K562 (cell line): ENCODE measurements around the gene MTHFD2. TPM values are rescaled to one million over a fixed set of nuclear protein-coding genes. Genes with fewer than 3 reads are reported as not detected.

Source experiments
- ARHGAP35 ChIP-seq: fragments of 450-650 bp; IDR thresholded peaks from 2 replicates; pipeline ENCODE4 v1.6.1; 2018; ENCODE audit not compliant: partially characterized antibody
- DMBX1 ChIP-seq: fragments of 250-450 bp; sonication (Bioruptor Pico); IDR thresholded peaks from 2 replicates; pipeline ENCODE4 v1.8.0; 2022; ENCODE audit warnings: inconsistent platforms, mild to moderate bottlenecking, moderate library complexity, borderline replicate concordance
- FOS ChIP-seq: IDR thresholded peaks from 3 replicates; pipeline ENCODE4 v1.6.1; 2011; ENCODE audit not compliant: insufficient read length; ENCODE audit errors: extremely low read depth
- FOXP1 ChIP-seq: sonication (generic); formaldehyde crosslinking; IDR thresholded peaks from 2 replicates; pipeline ENCODE4 v1.8.0; 2022; ENCODE audit warnings: mild to moderate bottlenecking, missing genetic modification reagents
- HDAC1 ChIP-seq, 2 experiments: fragments of 450-650 bp; IDR thresholded peaks; 2 replicates each; pipeline ENCODE4 v1.6.1; 2016 to 2017; ENCODE audit warnings: inconsistent platforms in 1 of 2, mild to moderate bottlenecking in 1 of 2, moderate library complexity in 1 of 2
- HNRNPUL1 ChIP-seq: fragments of 200-400 bp; formaldehyde crosslinking; IDR thresholded peaks from 2 replicates; pipeline ENCODE4 v1.6.1; 2017; ENCODE audit warnings: low read length
- KDM1A ChIP-seq, 2 experiments: fragments of 450-650 bp; IDR thresholded peaks; 2 replicates each; pipeline ENCODE4 v1.6.1; 2016; ENCODE audit warnings: mild to moderate bottlenecking in 2 of 2
- KHSRP ChIP-seq: fragments of 450-650 bp; IDR thresholded peaks from 2 replicates; pipeline ENCODE4 v1.6.1; 2017
- MAFK ChIP-seq: IDR thresholded peaks from 2 replicates; pipeline ENCODE4 v1.6.1; 2011; ENCODE audit warnings: low read length, improper control_type of control experiment
- MBD2 ChIP-seq: sonication (generic); IDR thresholded peaks from 2 replicates; pipeline ENCODE4 v1.6.1; 2016; ENCODE audit warnings: low read depth, borderline replicate concordance
- RBM34 ChIP-seq: fragments of 200-400 bp; formaldehyde crosslinking; IDR thresholded peaks from 2 replicates; pipeline ENCODE4 v1.6.1; 2018; ENCODE audit warnings: low read length, borderline replicate concordance; ENCODE audit not compliant: insufficient read depth
- TARDBP ChIP-seq: fragments of 450-650 bp; IDR thresholded peaks from 2 replicates; pipeline ENCODE4 v1.6.1; 2016
- ZNF217 ChIP-seq: sonication (generic); formaldehyde crosslinking; IDR thresholded peaks from 2 replicates; pipeline ENCODE4 v1.8.0; 2022; ENCODE audit warnings: mild to moderate bottlenecking, missing genetic modification reagents
- ZNF324 ChIP-seq: fragments of 250-450 bp; sonication (Bioruptor Pico); IDR thresholded peaks from 2 replicates; pipeline ENCODE4 v1.4.0; 2020; ENCODE audit warnings: mild to moderate bottlenecking
- polyA plus RNA-seq, 8 experiments: library from polyadenylated mRNA; depleted of rRNA in 4 of 8; stranded (reverse) in 5 of 8; unstranded in 3 of 8; fragments of >200 nt; fragmentation: Nextera tagmentation in 2 of 8; fragmentation: Illumina TruSeq in 1 of 8; extraction: Ambion mirVana in 2 of 8; extraction: Trizol in 1 of 8; gene quantifications; 2 replicates each; pipeline versions ENCODE4 v1.2.1 to v1.2.3, GENCODE V29; 2011 to 2014; ENCODE audit warnings: inconsistent platforms in 1 of 8, missing spikeins in 1 of 8
- total RNA-seq, 7 experiments: library from RNA; depleted of rRNA in 6 of 7; stranded (reverse); fragments of >200 nt in 6 of 7; fragmentation: Illumina TruSeq in 2 of 7; extraction: Trizol in 2 of 7; gene quantifications; 2 replicates each; pipeline versions ENCODE4 v1.2.1 to v1.2.3, GENCODE V29; 2011 to 2021; ENCODE audit warnings: low replicate concordance in 1 of 7
- TF ChIP-seq, protein P1 (sequence below): sonication (generic); formaldehyde crosslinking; IDR thresholded peaks from 2 replicates; pipeline ENCODE4 v1.9.0; 2022; ENCODE audit warnings: mild to moderate bottlenecking, missing genetic modification reagents
- TF ChIP-seq, protein P2 (sequence below): fragments of 250-450 bp; sonication (Bioruptor Pico); IDR thresholded peaks from 2 replicates; pipeline ENCODE4 v1.8.0; 2021; ENCODE audit warnings: moderate library complexity, mild to moderate bottlenecking, inconsistent platforms
- TF ChIP-seq, protein P3 (sequence below): fragments of 450-650 bp; IDR thresholded peaks from 2 replicates; pipeline ENCODE4 v1.7.0; 2016; ENCODE audit warnings: borderline replicate concordance
- TF ChIP-seq, protein P4 (sequence below): sonication (generic); formaldehyde crosslinking; IDR thresholded peaks from 2 replicates; pipeline ENCODE4 v1.9.0; 2022; ENCODE audit warnings: mild to moderate bottlenecking, missing genetic modification reagents
- TF ChIP-seq, protein P5 (sequence below): fragments of 250-450 bp; sonication (Bioruptor Pico); IDR thresholded peaks from 2 replicates; pipeline ENCODE4 v1.5.0; 2021
- TF ChIP-seq, protein P6 (sequence below): sonication (generic); IDR thresholded peaks from 2 replicates; pipeline ENCODE4 v1.6.1; 2016

Gene MTHFD2
- total and polyA plus RNA-seq, 9 of the 15 experiments (the other 6 are each of a cell fraction or from before 2014, with no cell fraction given): 113 to 520 (median 234) TPM

DNA sequence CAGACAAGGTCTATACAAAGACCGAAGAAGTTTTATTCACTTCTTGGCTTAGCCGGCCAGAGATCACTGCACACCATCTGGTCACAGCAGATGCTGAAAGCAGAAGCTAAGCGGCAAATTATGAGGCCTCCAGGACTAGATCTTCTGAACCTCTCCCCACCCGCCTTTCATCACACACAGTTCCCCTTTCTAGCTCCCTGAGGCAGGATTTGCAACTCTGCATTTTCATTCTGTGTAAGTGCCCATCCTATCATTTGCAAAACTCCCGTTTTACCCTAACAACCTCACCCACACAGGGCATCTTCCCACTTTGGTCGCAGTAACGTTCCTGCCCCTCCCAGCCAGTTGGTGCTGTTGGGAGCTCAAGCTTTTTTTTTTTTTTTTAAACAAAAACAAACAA, 16.7 kb upstream of the MTHFD2 start (continued):
- TF ChIP-seq, protein P1, sequence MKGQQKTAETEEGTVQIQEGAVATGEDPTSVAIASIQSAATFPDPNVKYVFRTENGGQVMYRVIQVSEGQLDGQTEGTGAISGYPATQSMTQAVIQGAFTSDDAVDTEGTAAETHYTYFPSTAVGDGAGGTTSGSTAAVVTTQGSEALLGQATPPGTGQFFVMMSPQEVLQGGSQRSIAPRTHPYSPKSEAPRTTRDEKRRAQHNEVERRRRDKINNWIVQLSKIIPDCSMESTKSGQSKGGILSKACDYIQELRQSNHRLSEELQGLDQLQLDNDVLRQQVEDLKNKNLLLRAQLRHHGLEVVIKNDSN (CRISPR knock-in tag): no peak
- TF ChIP-seq KHSRP (no peak), DMBX1 (no peak), MBD2 (no peak), ARHGAP35 (no peak), RBM34 (no peak), HNRNPUL1 (no peak), TARDBP (0 out of 2 replicates have a peak, but pooled peaks have one; percentile 55), ZNF324 (CRISPR knock-in tag) (no peak), HDAC1 (IDR thresholded peaks at IDR 0.05) (peak in 1 of 2 experiments; percentile 38; a peak in 1 of 4 replicates), KDM1A (IDR thresholded peaks at IDR 0.05) (peak; percentile 27 to 54; a peak in 2 of 4 replicates), FOS (no peak), ZNF217 (no peak), MAFK (peak; percentile 76), FOXP1 (CRISPR knock-in tag) (no peak)
- TF ChIP-seq, protein P2, sequence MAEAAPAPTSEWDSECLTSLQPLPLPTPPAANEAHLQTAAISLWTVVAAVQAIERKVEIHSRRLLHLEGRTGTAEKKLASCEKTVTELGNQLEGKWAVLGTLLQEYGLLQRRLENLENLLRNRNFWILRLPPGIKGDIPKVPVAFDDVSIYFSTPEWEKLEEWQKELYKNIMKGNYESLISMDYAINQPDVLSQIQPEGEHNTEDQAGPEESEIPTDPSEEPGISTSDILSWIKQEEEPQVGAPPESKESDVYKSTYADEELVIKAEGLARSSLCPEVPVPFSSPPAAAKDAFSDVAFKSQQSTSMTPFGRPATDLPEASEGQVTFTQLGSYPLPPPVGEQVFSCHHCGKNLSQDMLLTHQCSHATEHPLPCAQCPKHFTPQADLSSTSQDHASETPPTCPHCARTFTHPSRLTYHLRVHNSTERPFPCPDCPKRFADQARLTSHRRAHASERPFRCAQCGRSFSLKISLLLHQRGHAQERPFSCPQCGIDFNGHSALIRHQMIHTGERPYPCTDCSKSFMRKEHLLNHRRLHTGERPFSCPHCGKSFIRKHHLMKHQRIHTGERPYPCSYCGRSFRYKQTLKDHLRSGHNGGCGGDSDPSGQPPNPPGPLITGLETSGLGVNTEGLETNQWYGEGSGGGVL (CRISPR knock-in tag): no peak
- TF ChIP-seq, protein P3, sequence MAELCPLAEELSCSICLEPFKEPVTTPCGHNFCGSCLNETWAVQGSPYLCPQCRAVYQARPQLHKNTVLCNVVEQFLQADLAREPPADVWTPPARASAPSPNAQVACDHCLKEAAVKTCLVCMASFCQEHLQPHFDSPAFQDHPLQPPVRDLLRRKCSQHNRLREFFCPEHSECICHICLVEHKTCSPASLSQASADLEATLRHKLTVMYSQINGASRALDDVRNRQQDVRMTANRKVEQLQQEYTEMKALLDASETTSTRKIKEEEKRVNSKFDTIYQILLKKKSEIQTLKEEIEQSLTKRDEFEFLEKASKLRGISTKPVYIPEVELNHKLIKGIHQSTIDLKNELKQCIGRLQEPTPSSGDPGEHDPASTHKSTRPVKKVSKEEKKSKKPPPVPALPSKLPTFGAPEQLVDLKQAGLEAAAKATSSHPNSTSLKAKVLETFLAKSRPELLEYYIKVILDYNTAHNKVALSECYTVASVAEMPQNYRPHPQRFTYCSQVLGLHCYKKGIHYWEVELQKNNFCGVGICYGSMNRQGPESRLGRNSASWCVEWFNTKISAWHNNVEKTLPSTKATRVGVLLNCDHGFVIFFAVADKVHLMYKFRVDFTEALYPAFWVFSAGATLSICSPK: no peak
- TF ChIP-seq, protein P4, sequence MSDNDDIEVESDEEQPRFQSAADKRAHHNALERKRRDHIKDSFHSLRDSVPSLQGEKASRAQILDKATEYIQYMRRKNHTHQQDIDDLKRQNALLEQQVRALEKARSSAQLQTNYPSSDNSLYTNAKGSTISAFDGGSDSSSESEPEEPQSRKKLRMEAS (CRISPR knock-in tag): no peak
- TF ChIP-seq, protein P5, sequence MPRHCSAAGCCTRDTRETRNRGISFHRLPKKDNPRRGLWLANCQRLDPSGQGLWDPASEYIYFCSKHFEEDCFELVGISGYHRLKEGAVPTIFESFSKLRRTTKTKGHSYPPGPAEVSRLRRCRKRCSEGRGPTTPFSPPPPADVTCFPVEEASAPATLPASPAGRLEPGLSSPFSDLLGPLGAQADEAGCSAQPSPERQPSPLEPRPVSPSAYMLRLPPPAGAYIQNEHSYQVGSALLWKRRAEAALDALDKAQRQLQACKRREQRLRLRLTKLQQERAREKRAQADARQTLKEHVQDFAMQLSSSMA (CRISPR knock-in tag): no peak
- TF ChIP-seq, protein P6, sequence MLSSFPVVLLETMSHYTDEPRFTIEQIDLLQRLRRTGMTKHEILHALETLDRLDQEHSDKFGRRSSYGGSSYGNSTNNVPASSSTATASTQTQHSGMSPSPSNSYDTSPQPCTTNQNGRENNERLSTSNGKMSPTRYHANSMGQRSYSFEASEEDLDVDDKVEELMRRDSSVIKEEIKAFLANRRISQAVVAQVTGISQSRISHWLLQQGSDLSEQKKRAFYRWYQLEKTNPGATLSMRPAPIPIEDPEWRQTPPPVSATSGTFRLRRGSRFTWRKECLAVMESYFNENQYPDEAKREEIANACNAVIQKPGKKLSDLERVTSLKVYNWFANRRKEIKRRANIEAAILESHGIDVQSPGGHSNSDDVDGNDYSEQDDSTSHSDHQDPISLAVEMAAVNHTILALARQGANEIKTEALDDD: peak; percentile 71
